Measurements from ENCODE around the gene LYPD6. TPM values are rescaled to one million over a fixed set of nuclear protein-coding genes. Genes with fewer than 3 reads are reported as not detected.

Gene LYPD6
- total RNA-seq, 4 donors from 2014 or later = 0.57 to 1.2 (median 0.80) TPM

- H3K27ac ChIP-seq = no peak overlapping the region
Observed at GRCh38 chr2:149446748-149447147, 116.4 kb downstream of the LYPD6 start.

GRCh38 chr2:149448315-149448714 lies 117.9 kb downstream of the LYPD6 start:
- Histone ChIP-seq H3K4me3 (no peak overlapping the region), H3K9me3 (no peaks in the 10 kb centered on the region), H3K27me3 (no peaks in the 10 kb centered on the region), H3K27ac (no peak overlapping the region), H3K4me1 (no peaks in the 10 kb centered on the region), H3K36me3 (no peaks in the 10 kb centered on the region)
- DNase-seq = no peak
- WGBS, 2 donors = 68 to 80% methylated on average over 2 of the region's 2 CpGs
- intact Hi-C loops (cut with DNase I) = no loop called here
- no peak for TF ChIP-seq CTCF (IDR thresholded peaks at IDR 0.05)
- no peak for TF ChIP-seq POLR2A (IDR thresholded peaks at IDR 0.05)

More at GRCh38 chr2:149446748-149447147, 116.4 kb downstream of the LYPD6 start:
- Histone ChIP-seq H3K9me3 (no peaks in the 10 kb centered on the region), H3K27me3 (no peaks in the 10 kb centered on the region), H3K36me3 (no peaks in the 10 kb centered on the region), H3K4me3 (no peak overlapping the region), H3K4me1 (no peaks in the 10 kb centered on the region)
- DNase-seq = no peak
- TF ChIP-seq CTCF (IDR thresholded peaks at IDR 0.05) (no peak), POLR2A (IDR thresholded peaks at IDR 0.05) (no peak)
- intact Hi-C loops (cut with DNase I) = no loop called here
- WGBS, 2 donors = 87 to 93% methylated on average over 3 of the region's 3 CpGs

GRCh38 chr2:149449017-149449416 lies 118.6 kb downstream of the LYPD6 start:
- no peak for TF ChIP-seq CTCF (IDR thresholded peaks at IDR 0.05)
- no peak for TF ChIP-seq POLR2A (IDR thresholded peaks at IDR 0.05)
- DNase-seq = no peak
- Histone ChIP-seq H3K4me1 (no peaks in the 10 kb centered on the region), H3K27ac (no peak overlapping the region), H3K9me3 (no peaks in the 10 kb centered on the region), H3K4me3 (no peak overlapping the region), H3K36me3 (no peaks in the 10 kb centered on the region), H3K27me3 (no peaks in the 10 kb centered on the region)
- intact Hi-C loops (cut with DNase I) = no loop called here
- 67 to 69% methylated on average over 3 to 5 of the region's 5 CpGs for WGBS, 2 donors

- DNase-seq = no peak
- TF ChIP-seq POLR2A (IDR thresholded peaks at IDR 0.05) (no peak), CTCF (IDR thresholded peaks at IDR 0.05) (no peak)
- intact Hi-C loops (cut with DNase I) = no loop called here
- H3K9me3 ChIP-seq = no peaks in the 10 kb centered on the region
- no peak overlapping the region for H3K4me3 ChIP-seq
- WGBS, 2 donors = 58 to 76% methylated on average over 3 of the region's 3 CpGs
- H3K27ac ChIP-seq = no peak overlapping the region
- no peaks in the 10 kb centered on the region for H3K27me3 ChIP-seq
- no peaks in the 10 kb centered on the region for H3K4me1 ChIP-seq
- no peaks in the 10 kb centered on the region for H3K36me3 ChIP-seq
Observed at GRCh38 chr2:149451417-149452165, 121.2 kb downstream of the LYPD6 start.

DNA sequence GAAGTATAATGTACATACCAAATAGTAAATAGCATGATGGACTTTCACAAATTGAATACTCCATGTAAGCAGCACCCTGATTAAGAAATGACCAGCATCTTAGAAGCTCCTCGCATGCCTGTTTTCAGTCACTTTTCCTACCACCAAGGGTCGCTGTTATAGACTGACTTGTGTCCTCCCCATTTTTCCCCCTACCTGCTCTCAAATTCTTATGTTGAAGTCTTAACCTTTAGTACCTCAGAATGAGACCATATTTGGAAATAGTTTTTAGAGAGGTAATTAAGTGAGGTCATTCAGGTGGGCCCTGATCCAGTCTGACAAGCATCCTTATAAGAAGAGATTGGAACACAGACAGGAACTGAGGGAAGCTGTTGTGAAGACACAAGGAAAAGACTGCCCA lies 125.9 kb downstream of the LYPD6 start:
- TF ChIP-seq CTCF (IDR thresholded peaks at IDR 0.05) = no peak
- Histone ChIP-seq H3K4me1 (no peaks in the 10 kb centered on the region), H3K4me3 (no peak overlapping the region), H3K36me3 (no peaks in the 10 kb centered on the region), H3K27me3 (no peaks in the 10 kb centered on the region), H3K9me3 (peaks cover 0 to 12% (median 5%) of the 10 kb centered on the region in 3 donors), H3K27ac (no peak overlapping the region)
- intact Hi-C loops (cut with DNase I) = no loop called here
- no peak for DNase-seq
- 81 to 88% methylated on average over 2 of the region's 2 CpGs for WGBS, 2 donors
